Measurements from ENCODE around the gene DOCK10. TPM values are rescaled to one million over a fixed set of nuclear protein-coding genes. Genes with fewer than 3 reads are reported as not detected.

DOCK10 gene
- total RNA-seq, 1 experiment from 2014 or later = 2.9 TPM

- TF ChIP-seq, protein P1, sequence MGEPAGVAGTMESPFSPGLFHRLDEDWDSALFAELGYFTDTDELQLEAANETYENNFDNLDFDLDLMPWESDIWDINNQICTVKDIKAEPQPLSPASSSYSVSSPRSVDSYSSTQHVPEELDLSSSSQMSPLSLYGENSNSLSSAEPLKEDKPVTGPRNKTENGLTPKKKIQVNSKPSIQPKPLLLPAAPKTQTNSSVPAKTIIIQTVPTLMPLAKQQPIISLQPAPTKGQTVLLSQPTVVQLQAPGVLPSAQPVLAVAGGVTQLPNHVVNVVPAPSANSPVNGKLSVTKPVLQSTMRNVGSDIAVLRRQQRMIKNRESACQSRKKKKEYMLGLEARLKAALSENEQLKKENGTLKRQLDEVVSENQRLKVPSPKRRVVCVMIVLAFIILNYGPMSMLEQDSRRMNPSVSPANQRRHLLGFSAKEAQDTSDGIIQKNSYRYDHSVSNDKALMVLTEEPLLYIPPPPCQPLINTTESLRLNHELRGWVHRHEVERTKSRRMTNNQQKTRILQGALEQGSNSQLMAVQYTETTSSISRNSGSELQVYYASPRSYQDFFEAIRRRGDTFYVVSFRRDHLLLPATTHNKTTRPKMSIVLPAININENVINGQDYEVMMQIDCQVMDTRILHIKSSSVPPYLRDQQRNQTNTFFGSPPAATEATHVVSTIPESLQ (CRISPR knock-in tag; IDR thresholded peaks at IDR 0.05) = no peak
- TF ChIP-seq SMAD4 (CRISPR knock-in tag; IDR thresholded peaks at IDR 0.05) (no peak), ZNF121 (CRISPR knock-in tag; IDR thresholded peaks at IDR 0.05) (no peak), NR2C2 (CRISPR knock-in tag; IDR thresholded peaks at IDR 0.05) (no peak), NFE2L1 (CRISPR knock-in tag; IDR thresholded peaks at IDR 0.05) (no peak), ZNF532 (CRISPR knock-in tag; IDR thresholded peaks at IDR 0.05; ENCODE audit: borderline replicate concordance) (no peak)
Measured at GRCh38 chr2:224931956-224932355, 110.3 kb downstream of the DOCK10 start (continued).

DNA sequence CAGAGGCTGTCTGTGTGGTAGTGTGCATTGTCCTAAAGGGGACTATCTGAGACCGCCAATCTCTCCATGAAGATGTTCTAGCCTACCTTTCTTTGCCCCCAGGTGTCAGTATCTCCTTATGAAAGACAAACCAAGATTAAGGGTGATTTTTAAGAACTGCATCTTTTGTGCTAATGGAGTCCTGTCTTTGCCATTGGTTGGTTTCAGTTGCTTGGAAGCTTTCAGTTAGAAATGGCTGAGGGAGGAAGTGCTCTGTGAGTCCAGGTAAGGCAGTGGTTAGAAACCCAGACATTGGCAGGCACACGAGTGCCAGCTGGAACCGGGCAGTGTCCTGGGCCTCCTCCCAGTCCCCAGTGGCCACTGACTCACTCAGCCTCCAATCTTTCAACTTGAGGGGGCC, 111.3 kb downstream of the DOCK10 start:
- ATAC-seq (peak; percentile 8; the same call in 1 of the 2 replicates), DNase-seq (ENCODE audit: low spot score) (no peak)
- TF ChIP-seq NR3C1 (CRISPR knock-in tag; conservative IDR thresholded peaks at IDR 0.05; ENCODE audit: low read depth) = no peak
- H3K36me3 Mint-ChIP-seq = no peaks in the 10 kb centered on the region
- H3K27me3 Mint-ChIP-seq (ENCODE audit: low read depth) = peaks cover 7% of the 10 kb centered on the region
- H3K4me1 Mint-ChIP-seq = peaks cover 25% of the 10 kb centered on the region
- CTCF ChIA-PET = no interaction called here
- H3K9me3 Mint-ChIP-seq = no peaks in the 10 kb centered on the region
- no peak overlapping the region for H3K4me3 Mint-ChIP-seq
- no peak overlapping the region for H3K27ac Mint-ChIP-seq
- POLR2A ChIA-PET = no interaction called here

GRCh38 chr2:224930124-224930523, 112.1 kb downstream of the DOCK10 start:
- no peak for ATAC-seq
- H3K27me3 Mint-ChIP-seq (ENCODE audit: low read depth) = peaks cover 4% of the 10 kb centered on the region

DNA sequence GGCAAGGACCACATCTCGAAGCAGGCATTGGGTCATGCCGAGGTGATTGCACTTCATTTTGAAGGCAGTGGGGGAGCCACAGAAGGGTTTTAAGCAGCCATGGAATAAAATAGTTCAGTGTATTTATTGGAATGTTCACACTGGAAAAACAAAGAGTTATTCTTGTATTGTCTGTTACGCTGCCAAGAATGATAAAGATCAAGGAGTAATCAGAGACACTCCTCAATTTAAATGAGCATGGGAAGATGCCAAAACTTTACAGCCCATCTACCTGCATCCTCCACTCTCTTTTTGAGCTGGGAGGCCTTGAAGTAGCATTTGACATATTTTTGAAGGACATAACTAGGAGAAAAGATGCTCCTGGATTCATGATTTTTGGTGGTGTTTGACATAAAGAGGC, 112.8 kb downstream of the DOCK10 start:
- CTCF ChIA-PET = interaction anchor here (0.7 kb wide), 1 partner anchor 18 kb away, joined by 3 read pairs; no protein-coding TSS in a partner anchor
- POLR2A ChIA-PET = no interaction called here
- no peaks in the 10 kb centered on the region for H3K36me3 Mint-ChIP-seq
- H3K27me3 Mint-ChIP-seq (ENCODE audit: low read depth) = peaks cover 4% of the 10 kb centered on the region
- TF ChIP-seq ZNF671 (CRISPR knock-in tag; IDR thresholded peaks at IDR 0.05) = no peak
- peaks cover 17% of the 10 kb centered on the region for H3K4me1 Mint-ChIP-seq
- no peak for DNase-seq (ENCODE audit: low spot score)
- H3K27ac Mint-ChIP-seq = no peak overlapping the region
- H3K4me3 Mint-ChIP-seq = no peak overlapping the region
- H3K9me3 Mint-ChIP-seq = no peaks in the 10 kb centered on the region
- no peak for ATAC-seq

More at GRCh38 chr2:224930124-224930523, 112.1 kb downstream of the DOCK10 start:
- no peak overlapping the region for H3K4me3 Mint-ChIP-seq
- ChIA-PET POLR2A (no interaction called here), CTCF (interaction anchor here (0.7 kb wide), 1 partner anchor 18 kb away, joined by 3 read pairs; no protein-coding TSS in a partner anchor)
- no peak for TF ChIP-seq ZNF263 (CRISPR knock-in tag; IDR thresholded peaks at IDR 0.05; ENCODE audit: low read depth)
- TF ChIP-seq, protein P2, sequence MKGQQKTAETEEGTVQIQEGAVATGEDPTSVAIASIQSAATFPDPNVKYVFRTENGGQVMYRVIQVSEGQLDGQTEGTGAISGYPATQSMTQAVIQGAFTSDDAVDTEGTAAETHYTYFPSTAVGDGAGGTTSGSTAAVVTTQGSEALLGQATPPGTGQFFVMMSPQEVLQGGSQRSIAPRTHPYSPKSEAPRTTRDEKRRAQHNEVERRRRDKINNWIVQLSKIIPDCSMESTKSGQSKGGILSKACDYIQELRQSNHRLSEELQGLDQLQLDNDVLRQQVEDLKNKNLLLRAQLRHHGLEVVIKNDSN (CRISPR knock-in tag; IDR thresholded peaks at IDR 0.05) = no peak
- no peak for TF ChIP-seq RELA (CRISPR knock-in tag; IDR thresholded peaks at IDR 0.05; ENCODE audit: borderline replicate concordance)
- TF ChIP-seq KAT7 (CRISPR knock-in tag; IDR thresholded peaks at IDR 0.05; ENCODE audit: borderline replicate concordance) = no peak
- no peak for TF ChIP-seq GTF2I (CRISPR knock-in tag; conservative IDR thresholded peaks at IDR 0.05)
- TF ChIP-seq GABPB1 (CRISPR knock-in tag; IDR thresholded peaks at IDR 0.05) = no peak
- TF ChIP-seq ZNF219 (CRISPR knock-in tag; IDR thresholded peaks at IDR 0.05; ENCODE audit: borderline replicate concordance) = no peak
- no peak overlapping the region for H3K27ac Mint-ChIP-seq
- H3K36me3 Mint-ChIP-seq = no peaks in the 10 kb centered on the region
- no peaks in the 10 kb centered on the region for H3K9me3 Mint-ChIP-seq
- no peak for DNase-seq (ENCODE audit: low spot score)
- peaks cover 19% of the 10 kb centered on the region for H3K4me1 Mint-ChIP-seq
